ENCODE measurements around the gene SH3BP4.

The SH3BP4 gene

GRCh38 chr2:235021752-235022151 lies 69.9 kb downstream of the SH3BP4 start:
- no peak for DNase-seq

- DNase-seq, result no peak
These were observed 72.5 kb downstream of the SH3BP4 start for GRCh38 chr2:235024191-235024860.

- DNase-seq, result no peak
These were observed 73.3 kb downstream of the SH3BP4 start for GRCh38 chr2:235024931-235025773.

- DNase-seq, result no peak
These were observed 74.2 kb downstream of the SH3BP4 start for GRCh38 chr2:235025800-235026536.

- no peak for DNase-seq
These were observed 75.1 kb downstream of the SH3BP4 start for GRCh38 chr2:235026649-235027557.

GRCh38 chr2:235027558-235028214 lies 75.9 kb downstream of the SH3BP4 start:
- DNase-seq, result no peak

- DNase-seq, result no peak
These were observed 76.8 kb downstream of the SH3BP4 start for GRCh38 chr2:235028646-235029045.

GRCh38 chr2:235029054-235029453 lies 77.2 kb downstream of the SH3BP4 start:
- no peak for DNase-seq

GRCh38 chr2:235030126-235030525 lies 78.3 kb downstream of the SH3BP4 start:
- DNase-seq, result no peak

GRCh38 chr2:235030936-235031335 lies 79.1 kb downstream of the SH3BP4 start:
- DNase-seq, result no peak

GRCh38 chr2:235031686-235032373 lies 80.0 kb downstream of the SH3BP4 start:
- DNase-seq, result no peak

GRCh38 chr2:235032466-235032865 lies 80.6 kb downstream of the SH3BP4 start:
- no peak for DNase-seq

GRCh38 chr2:235032949-235033348 lies 81.1 kb downstream of the SH3BP4 start:
- DNase-seq, result no peak

- DNase-seq, result no peak
These were observed 82.7 kb downstream of the SH3BP4 start for GRCh38 chr2:235034265-235035118.

GRCh38 chr2:235037604-235038166 lies 85.9 kb downstream of the SH3BP4 start:
- DNase-seq, result no peak

- no peak for DNase-seq
These were observed 89.6 kb downstream of the SH3BP4 start for GRCh38 chr2:235041221-235041917.

- no peak for DNase-seq
These were observed 90.2 kb downstream of the SH3BP4 start for GRCh38 chr2:235041918-235042575.
